Trophoblast cell (in vitro differentiated cells and primary cell): ENCODE results near the gene TMEM95.

ENCODE experiments used
- DNase-seq, 2 donors: peaks; one replicate each; pipeline ENCODE4 v3.0.0-alpha.2; 2016
- H2AFZ ChIP-seq: 2 replicates; pipeline ENCODE4 v1.6.1; 2013; ENCODE audit warnings: low read length, moderate library complexity, mild to moderate bottlenecking; ENCODE audit not compliant: insufficient read depth, poor library complexity
- H2AK5ac ChIP-seq: 2 replicates; pipeline ENCODE4 v1.6.1; 2013; ENCODE audit warnings: mild to moderate bottlenecking, low read length
- H2BK120ac ChIP-seq: 2 replicates; pipeline ENCODE4 v1.6.1; 2013; ENCODE audit warnings: low read length, mild to moderate bottlenecking, moderate library complexity; ENCODE audit not compliant: insufficient read depth, poor library complexity
- H2BK12ac ChIP-seq: 2 replicates; pipeline ENCODE4 v1.6.1; 2013; ENCODE audit warnings: mild to moderate bottlenecking, low read length, moderate library complexity
- H2BK5ac ChIP-seq: 2 replicates; pipeline ENCODE4 v1.6.1; 2013; ENCODE audit warnings: low read length, low read depth, moderate library complexity, mild to moderate bottlenecking; ENCODE audit not compliant: poor library complexity
- H3K14ac ChIP-seq: 2 replicates; pipeline ENCODE4 v1.6.1; 2013; ENCODE audit warnings: mild to moderate bottlenecking, low read length
- H3K18ac ChIP-seq: 2 replicates; pipeline ENCODE4 v1.6.1; 2013; ENCODE audit warnings: mild to moderate bottlenecking, low read length
- H3K23ac ChIP-seq: 2 replicates; pipeline ENCODE4 v1.6.1; 2013; ENCODE audit warnings: low read length
- H3K27ac ChIP-seq: 2 replicates; pipeline ENCODE4 v1.5.1; 2013; ENCODE audit warnings: low read depth, mild to moderate bottlenecking, inconsistent platforms, low read length, moderate library complexity
- H3K27me3 ChIP-seq: 2 replicates; pipeline ENCODE4 v1.6.1; 2013; ENCODE audit warnings: inconsistent platforms, mild to moderate bottlenecking, low read length, moderate library complexity; ENCODE audit not compliant: insufficient read depth
- H3K36me3 ChIP-seq, 2 experiments: 1 replicate in 1 of 2; 2 replicates in 1 of 2; pipeline ENCODE4 v1.6.1; 2013; ENCODE audit warnings: low read length in 2 of 2, mild to moderate bottlenecking in 2 of 2, moderate library complexity in 1 of 2; ENCODE audit not compliant: insufficient read depth in 2 of 2, control insufficient read depth in 1 of 2
- H3K4ac ChIP-seq: 2 replicates; pipeline ENCODE4 v1.6.1; 2013; ENCODE audit warnings: low read depth, mild to moderate bottlenecking, low read length, moderate library complexity
- H3K4me1 ChIP-seq, 2 experiments: 1 replicate in 1 of 2; 2 replicates in 1 of 2; pipeline ENCODE4 v1.6.1; 2013; ENCODE audit warnings: low read length in 2 of 2, mild to moderate bottlenecking in 2 of 2, moderate library complexity in 1 of 2; ENCODE audit not compliant: insufficient read depth in 2 of 2, control insufficient read depth in 1 of 2
- H3K4me2 ChIP-seq: 2 replicates; pipeline ENCODE4 v1.6.1; 2013; ENCODE audit warnings: inconsistent platforms, mild to moderate bottlenecking, low read length, moderate library complexity
- H3K4me3 ChIP-seq: 2 replicates; pipeline ENCODE4 v1.5.1; 2013; ENCODE audit warnings: mild to moderate bottlenecking, low read depth, low read length, inconsistent platforms
- H3K79me1 ChIP-seq: one replicate; pipeline ENCODE4 v1.6.1; 2013; ENCODE audit warnings: low read length
- H3K79me2 ChIP-seq: 2 replicates; pipeline ENCODE4 v1.6.1; 2013; ENCODE audit warnings: low read length, mild to moderate bottlenecking; ENCODE audit not compliant: control insufficient read depth, insufficient read depth, poor library complexity
- H3K9ac ChIP-seq: 2 replicates; pipeline ENCODE4 v1.6.1; 2013; ENCODE audit warnings: mild to moderate bottlenecking, low read length
- H3K9me3 ChIP-seq: 2 replicates; pipeline ENCODE4 v1.6.1; 2013; ENCODE audit warnings: low read depth, mild to moderate bottlenecking, control low read depth, inconsistent platforms, low read length; ENCODE audit not compliant: insufficient read depth
- H4K12ac ChIP-seq: 2 replicates; pipeline ENCODE4 v1.6.1; 2013; ENCODE audit warnings: low read depth, mild to moderate bottlenecking, low read length, moderate library complexity
- H4K8ac ChIP-seq: 2 replicates; pipeline ENCODE4 v1.6.1; 2013; ENCODE audit warnings: low read depth, mild to moderate bottlenecking, low read length, moderate library complexity
- H4K91ac ChIP-seq: one replicate; pipeline ENCODE4 v1.6.1; 2013; ENCODE audit warnings: low read depth, mild to moderate bottlenecking, low read length, moderate library complexity
- WGBS: extraction: QIAGEN DNeasy Blood & Tissue Kit; methylation state at CpG from one replicate; pipeline ENCODE4 v1.1.7; 2013; ENCODE audit warnings: missing lambda C conversion rate; ENCODE audit not compliant: insufficient read length, insufficient coverage; ENCODE audit errors: extremely low coverage; 5-methylcytosine and 5-hydroxymethylcytosine counted together

The TMEM95 gene

DNA sequence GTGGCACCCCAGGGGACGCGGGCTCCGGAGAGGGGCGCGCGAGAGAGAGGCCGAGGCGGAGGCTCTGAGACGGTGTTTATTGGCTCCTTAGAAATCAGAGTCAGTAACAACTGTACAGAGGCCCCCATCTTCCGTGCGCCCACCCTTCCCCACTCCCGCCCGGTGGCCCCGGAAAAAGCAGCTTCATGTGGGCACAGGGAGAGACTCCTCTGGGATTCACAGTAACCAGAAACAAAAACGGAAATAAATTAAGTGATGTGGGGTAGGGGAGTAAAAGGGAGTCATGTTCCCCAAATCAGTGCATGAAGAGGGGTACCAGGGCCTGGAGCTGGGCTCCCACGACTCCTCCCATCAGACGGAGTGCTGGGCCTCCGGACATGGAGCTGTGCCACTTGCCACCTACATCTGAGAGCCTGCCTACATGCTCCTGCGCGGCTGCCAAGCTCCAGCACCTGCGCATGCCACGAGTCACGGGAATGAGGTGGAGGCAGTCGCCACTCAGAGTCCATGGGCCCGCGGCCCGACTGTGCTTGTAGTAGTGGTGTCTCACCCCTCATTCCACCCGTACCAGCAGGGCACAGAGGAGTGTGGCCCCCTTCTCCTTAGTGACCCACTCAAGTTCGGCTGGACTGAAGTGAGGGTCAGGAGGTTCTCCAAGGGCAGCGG is 39.3 kb upstream of the TMEM95 start:
- H3K27me3 ChIP-seq = no peaks in the 10 kb centered on the region
- peak overlapping the region; percentile 76 for H3K4me2 ChIP-seq
- H3K9me3 ChIP-seq = no peaks in the 10 kb centered on the region
- no CpG with 5 or more reads among the region's 30 CpGs for WGBS
- H3K27ac ChIP-seq = peak overlapping the region; percentile 74
- peak overlapping the region; percentile 91 for H3K4me3 ChIP-seq
- peak overlapping the region; percentile 19 for H2AK5ac ChIP-seq
- H3K79me2 ChIP-seq = peaks cover 1% of the 10 kb centered on the region
- peaks cover 62 to 71% of the 10 kb centered on the region in 2 experiments for H3K36me3 ChIP-seq
- no peak overlapping the region for H2BK12ac ChIP-seq
- H4K91ac ChIP-seq = peak overlapping the region; percentile 82
- peak overlapping the region; percentile 84 for H2AFZ ChIP-seq
- H4K8ac ChIP-seq = peak overlapping the region; percentile 93
- H2BK5ac ChIP-seq = no peak overlapping the region
- peak overlapping the region; percentile 87 for H3K18ac ChIP-seq
- DNase-seq = peak in 1 of 2 donors; percentile 39
- H3K23ac ChIP-seq = no peak overlapping the region
- H2BK120ac ChIP-seq = peak overlapping the region; percentile 50
- peak overlapping the region; percentile 87 for H4K12ac ChIP-seq
- peaks cover 2% of the 10 kb centered on the region for H3K79me1 ChIP-seq
- H3K4ac ChIP-seq = peak overlapping the region; percentile 50
- H3K4me1 ChIP-seq = peaks cover 4 to 5% of the 10 kb centered on the region in 2 experiments
- H3K9ac ChIP-seq = peak overlapping the region; percentile 96
- peak overlapping the region; percentile 90 for H3K14ac ChIP-seq

GRCh38 chr17:7317161-7317803 is 37.7 kb upstream of the TMEM95 start:
- Histone ChIP-seq H4K8ac (no peak overlapping the region), H3K14ac (no peak overlapping the region), H2BK12ac (no peak overlapping the region), H3K79me1 (peaks cover 2% of the 10 kb centered on the region), H3K4me2 (no peak overlapping the region), H3K36me3 (peaks cover 66 to 73% of the 10 kb centered on the region in 2 experiments), H4K91ac (no peak overlapping the region), H4K12ac (no peak overlapping the region), H3K4me3 (no peak overlapping the region), H3K4me1 (peaks cover 4 to 5% of the 10 kb centered on the region in 2 experiments), H2BK120ac (no peak overlapping the region), H2AFZ (no peak overlapping the region), H2AK5ac (no peak overlapping the region), H3K27ac (no peak overlapping the region), H3K23ac (no peak overlapping the region), H3K9me3 (no peaks in the 10 kb centered on the region), H3K79me2 (peaks cover 1% of the 10 kb centered on the region), H3K27me3 (no peaks in the 10 kb centered on the region), H2BK5ac (no peak overlapping the region), H3K4ac (no peak overlapping the region), H3K18ac (no peak overlapping the region), H3K9ac (no peak overlapping the region)
- DNase-seq = no peak
- WGBS = no CpG with 5 or more reads among the region's 16 CpGs

DNA sequence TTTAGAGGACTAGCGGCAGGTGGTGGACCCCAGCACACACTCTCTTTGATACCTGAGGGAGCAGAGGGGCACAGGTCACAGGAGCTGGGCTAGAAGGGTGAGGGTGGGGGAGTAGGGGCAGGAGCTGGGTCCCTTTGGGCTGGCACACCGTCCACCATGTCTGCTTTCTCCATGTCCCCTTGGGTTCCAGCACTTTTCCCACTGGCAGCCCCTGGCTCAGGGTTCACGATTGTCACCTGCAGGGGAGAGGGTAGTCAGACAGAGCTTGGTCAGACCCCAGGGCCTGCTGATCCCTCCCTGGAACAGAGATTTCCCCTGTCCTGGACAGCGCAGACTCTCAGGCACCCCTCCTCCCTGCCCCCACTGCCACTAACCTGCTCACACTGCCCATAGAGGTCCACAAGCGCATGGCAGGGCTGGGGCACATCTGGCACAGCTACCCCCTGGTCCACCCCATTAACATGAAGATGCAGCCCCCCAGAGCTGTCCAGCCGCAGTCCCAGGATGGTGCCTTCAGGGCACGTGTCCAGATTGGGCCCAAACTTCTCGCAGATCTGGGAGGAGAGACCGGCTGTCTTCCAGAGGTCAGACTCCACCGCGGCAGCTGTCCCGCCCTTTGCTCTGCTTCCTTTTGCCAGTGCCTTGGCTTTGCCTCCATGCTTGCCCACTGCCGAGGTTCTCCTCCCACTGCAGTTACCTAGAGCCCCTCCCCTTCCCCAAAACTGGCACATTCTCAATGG is 36.7 kb upstream of the TMEM95 start:
- no peak overlapping the region for H2AK5ac ChIP-seq
- no peaks in the 10 kb centered on the region for H3K27me3 ChIP-seq
- WGBS = no CpG with 5 or more reads among the region's 13 CpGs
- peaks cover 2% of the 10 kb centered on the region for H3K79me1 ChIP-seq
- H2BK120ac ChIP-seq = no peak overlapping the region
- H2BK12ac ChIP-seq = no peak overlapping the region
- peaks cover 66 to 73% of the 10 kb centered on the region in 2 experiments for H3K36me3 ChIP-seq
- peaks cover 4 to 5% of the 10 kb centered on the region in 2 experiments for H3K4me1 ChIP-seq
- H3K4me3 ChIP-seq = no peak overlapping the region
- H2AFZ ChIP-seq = no peak overlapping the region
- DNase-seq = no peak
- H3K4ac ChIP-seq = no peak overlapping the region
- no peak overlapping the region for H4K8ac ChIP-seq
- H3K79me2 ChIP-seq = peaks cover 1% of the 10 kb centered on the region
- no peaks in the 10 kb centered on the region for H3K9me3 ChIP-seq
- H3K18ac ChIP-seq = no peak overlapping the region
- no peak overlapping the region for H3K9ac ChIP-seq
- no peak overlapping the region for H3K4me2 ChIP-seq
- H2BK5ac ChIP-seq = no peak overlapping the region
- H4K91ac ChIP-seq = no peak overlapping the region
- no peak overlapping the region for H3K23ac ChIP-seq
- H3K27ac ChIP-seq = no peak overlapping the region
- peak overlapping the region; percentile 10 for H4K12ac ChIP-seq
- no peak overlapping the region for H3K14ac ChIP-seq

- Histone ChIP-seq H3K4me2 (no peak overlapping the region), H2AK5ac (no peak overlapping the region), H3K4me1 (no peaks in the 10 kb centered on the region), H3K9ac (no peak overlapping the region), H4K91ac (no peak overlapping the region), H2AFZ (no peak overlapping the region), H4K12ac (no peak overlapping the region), H4K8ac (no peak overlapping the region), H3K4ac (no peak overlapping the region), H3K79me2 (no peaks in the 10 kb centered on the region), H3K14ac (no peak overlapping the region), H3K36me3 (peaks cover 80 to 86% of the 10 kb centered on the region in 2 experiments), H3K4me3 (no peak overlapping the region), H3K27me3 (no peaks in the 10 kb centered on the region), H3K27ac (no peak overlapping the region), H3K79me1 (no peaks in the 10 kb centered on the region), H3K18ac (no peak overlapping the region), H2BK5ac (no peak overlapping the region), H3K9me3 (no peaks in the 10 kb centered on the region), H3K23ac (no peak overlapping the region), H2BK120ac (no peak overlapping the region), H2BK12ac (no peak overlapping the region)
- DNase-seq = no peak
- no CpG with 5 or more reads among the region's 15 CpGs for WGBS
Observed at GRCh38 chr17:7321466-7321865, 33.5 kb upstream of the TMEM95 start.
